Brain microvascular endothelial cell (primary cell): ENCODE measurements around the gene RALGAPA2.
A peak's percentile ranks its signal among the peaks of the same experiment; 100 is the strongest.

Source experiments
- DNase-seq: peaks from one replicate; pipeline ENCODE4 v3.0.0-alpha.2; 2020
- H3K27ac ChIP-seq: fragments of 250-450 bp; sonication (Bioruptor Pico); 2 replicates; pipeline ENCODE4 v1.5.1; 2020; ENCODE audit warnings: mild to moderate bottlenecking, moderate library complexity
- H3K27me3 ChIP-seq: fragments of 250-450 bp; sonication (Bioruptor Pico); replicated peaks from 2 replicates; pipeline ENCODE4 v1.5.1; 2020; ENCODE audit warnings: mild to moderate bottlenecking
- H3K36me3 ChIP-seq: fragments of 250-450 bp; sonication (Bioruptor Pico); replicated peaks from 2 replicates; pipeline ENCODE4 v1.5.1; 2020; ENCODE audit warnings: mild to moderate bottlenecking
- H3K4me3 ChIP-seq: 2 replicates; pipeline ENCODE4 v1.5.1; 2011; ENCODE audit warnings: low read depth, mild to moderate bottlenecking, control low read depth, low read length, moderate library complexity
- CTCF ChIP-seq: IDR thresholded peaks from 2 replicates; pipeline ENCODE4 v1.5.1; 2011; ENCODE audit warnings: low read depth, mild to moderate bottlenecking, moderate library complexity, low read length, control low read depth, inconsistent platforms; ENCODE audit errors: missing control alignments
- in situ Hi-C: cut with HindIII; loops from 2 replicates; pipeline ENCODE4 v1.10.0; 2017; ENCODE audit warnings: low sequenced_read_pairs, low pct_ligation_motif_present

Gene RALGAPA2

GRCh38 chr20:20712474-20713243 is at the start of gene RALGAPA2:
RALGAPA2 (minus strand) TSS chr20:20712644; CDS start chr20:20712480, 164 bp downstream.
- Histone ChIP-seq H3K27me3 (no peaks in the 10 kb centered on the region), H3K4me3 (peak within 1 kb of the TSS; percentile 73), H3K36me3 (no peaks in the 10 kb centered on the region), H3K27ac (peak within 1 kb of the TSS; percentile 82)
- no peak for TF ChIP-seq CTCF
- in situ Hi-C loops, result no loop called here
- peak; percentile 98 for DNase-seq

DNA sequence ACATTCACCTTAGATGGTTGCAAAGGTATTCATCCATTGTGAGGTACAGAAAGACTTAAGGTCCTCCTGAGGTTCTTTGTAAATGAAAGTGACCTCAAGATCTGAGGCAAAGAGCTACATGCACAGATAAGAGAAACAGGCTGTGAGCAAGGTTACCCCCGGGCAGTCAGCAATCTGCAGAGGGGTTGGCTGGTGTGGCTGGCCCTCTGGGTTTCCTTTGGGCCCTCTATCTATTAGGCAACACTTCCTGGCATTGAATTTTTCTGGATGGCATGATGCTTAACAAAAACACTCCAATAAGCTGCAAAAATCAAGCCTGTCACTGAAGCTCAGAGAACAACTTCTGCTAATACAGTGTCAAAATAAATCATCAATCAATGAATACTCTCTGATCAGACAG is 48.9 kb upstream of the RALGAPA2 start:
- in situ Hi-C loops, result no loop called here
- H3K36me3 ChIP-seq, result no peaks in the 10 kb centered on the region
- no peaks in the 10 kb centered on the region for H3K27me3 ChIP-seq
- no peak overlapping the region for H3K4me3 ChIP-seq
- no peak for DNase-seq
- no peak overlapping the region for H3K27ac ChIP-seq
- TF ChIP-seq CTCF, result no peak

- H3K4me3 ChIP-seq, result no peak overlapping the region
- H3K36me3 ChIP-seq, result no peaks in the 10 kb centered on the region
- no peaks in the 10 kb centered on the region for H3K27me3 ChIP-seq
- no peak overlapping the region for H3K27ac ChIP-seq
- in situ Hi-C loops, result no loop called here
- TF ChIP-seq CTCF, result no peak
- no peak for DNase-seq
These were observed 46.7 kb upstream of the RALGAPA2 start for GRCh38 chr20:20759132-20759531.

GRCh38 chr20:20755674-20756319 is 43.4 kb upstream of the RALGAPA2 start:
- DNase-seq, result no peak
- Histone ChIP-seq H3K36me3 (no peaks in the 10 kb centered on the region), H3K27me3 (no peaks in the 10 kb centered on the region), H3K27ac (no peak overlapping the region), H3K4me3 (no peak overlapping the region)
- in situ Hi-C loops, result no loop called here
- TF ChIP-seq CTCF, result no peak

GRCh38 chr20:20755231-20755630 is 42.8 kb upstream of the RALGAPA2 start:
- no peak overlapping the region for H3K27ac ChIP-seq
- H3K4me3 ChIP-seq, result no peak overlapping the region
- H3K27me3 ChIP-seq, result no peaks in the 10 kb centered on the region
- no peaks in the 10 kb centered on the region for H3K36me3 ChIP-seq
- no peak for DNase-seq
- in situ Hi-C loops, result no loop called here
- TF ChIP-seq CTCF, result no peak
